Neural crest cell (in vitro differentiated cells): ENCODE results near the gene ULBP3. TPM values are rescaled to one million over a fixed set of nuclear protein-coding genes. Genes with fewer than 3 reads are reported as not detected.

ENCODE experiments used
- DNase-seq: peaks from one replicate; pipeline ENCODE4 v3.0.0; 2021; ENCODE audit warnings: low read depth, mixed read lengths, low spot score
- H3K27ac Mint-ChIP-seq: one replicate; pipeline ENCODE4 v1.8.0; 2021; ENCODE audit warnings: mild to moderate bottlenecking, mixed read lengths; ENCODE audit not compliant: unreplicated experiment
- H3K27me3 Mint-ChIP-seq: 2 replicates; pipeline ENCODE4 v1.8.0; 2021; ENCODE audit warnings: low read depth, mild to moderate bottlenecking, mixed read lengths
- H3K36me3 Mint-ChIP-seq: 2 replicates; pipeline ENCODE4 v1.8.0; 2021; ENCODE audit warnings: low read depth, mild to moderate bottlenecking, mixed read lengths
- H3K4me1 Mint-ChIP-seq: 2 replicates; pipeline ENCODE4 v1.8.0; 2021; ENCODE audit warnings: mixed read lengths
- H3K4me3 Mint-ChIP-seq: one replicate; pipeline ENCODE4 v1.8.0; 2021; ENCODE audit warnings: mild to moderate bottlenecking, mixed read lengths
- H3K9me3 Mint-ChIP-seq: 2 replicates; pipeline ENCODE4 v1.8.0; 2021; ENCODE audit warnings: mixed read lengths
- CTCF ChIP-seq: fragments of 200-600 bp; sonication (generic); conservative IDR thresholded peaks from 2 replicates; pipeline ENCODE4 v1.5.0; 2021; ENCODE audit warnings: antibody characterized with exemption, mild to moderate bottlenecking
- total RNA-seq: library from RNA; stranded (reverse); gene quantifications from 2 replicates; pipeline ENCODE4 v1.2.1, GENCODE V29; 2021

ULBP3 gene
- total RNA-seq, 1 donor from 2014 or later: 17.5 TPM

- peaks cover 38% of the 10 kb centered on the region for H3K27me3 Mint-ChIP-seq
- peaks cover 8% of the 10 kb centered on the region for H3K4me1 Mint-ChIP-seq
- H3K27ac Mint-ChIP-seq: no peak overlapping the region
- peaks cover 19% of the 10 kb centered on the region for H3K36me3 Mint-ChIP-seq
- H3K4me3 Mint-ChIP-seq: no peak overlapping the region
- H3K9me3 Mint-ChIP-seq: peaks cover 21% of the 10 kb centered on the region
- TF ChIP-seq CTCF: no peak
- no peak for DNase-seq
Observed at GRCh38 chr6:150053450-150053849, 15.5 kb downstream of the ULBP3 start.

- H3K27me3 Mint-ChIP-seq: peaks cover 37% of the 10 kb centered on the region
- H3K4me1 Mint-ChIP-seq: peaks cover 21% of the 10 kb centered on the region
- TF ChIP-seq CTCF: no peak
- peaks cover 19% of the 10 kb centered on the region for H3K36me3 Mint-ChIP-seq
- DNase-seq: no peak
- no peak overlapping the region for H3K4me3 Mint-ChIP-seq
- no peak overlapping the region for H3K27ac Mint-ChIP-seq
- peaks cover 21% of the 10 kb centered on the region for H3K9me3 Mint-ChIP-seq
Observed at GRCh38 chr6:150050846-150051245, 18.1 kb downstream of the ULBP3 start.

GRCh38 chr6:150048099-150048498 is 20.8 kb downstream of the ULBP3 start:
- H3K4me3 Mint-ChIP-seq: no peak overlapping the region
- no peak for TF ChIP-seq CTCF

GRCh38 chr6:150046943-150047342 is 22.0 kb downstream of the ULBP3 start:
- Mint-ChIP-seq H3K36me3 (no peaks in the 10 kb centered on the region), H3K4me1 (peaks cover 21% of the 10 kb centered on the region), H3K27ac (no peak overlapping the region), H3K27me3 (peaks cover 26% of the 10 kb centered on the region), H3K4me3 (no peak overlapping the region), H3K9me3 (no peaks in the 10 kb centered on the region)
- DNase-seq: no peak
- TF ChIP-seq CTCF: no peak

More at GRCh38 chr6:150048099-150048498, 20.8 kb downstream of the ULBP3 start:
- H3K27ac Mint-ChIP-seq: no peak overlapping the region
- H3K27me3 Mint-ChIP-seq: peaks cover 27% of the 10 kb centered on the region
- peaks cover 21% of the 10 kb centered on the region for H3K4me1 Mint-ChIP-seq
- H3K9me3 Mint-ChIP-seq: peaks cover 4% of the 10 kb centered on the region
- no peak for DNase-seq
- peaks cover 6% of the 10 kb centered on the region for H3K36me3 Mint-ChIP-seq

- H3K9me3 Mint-ChIP-seq: no peaks in the 10 kb centered on the region
- no peak overlapping the region for H3K4me3 Mint-ChIP-seq
- H3K27ac Mint-ChIP-seq: peak overlapping the region; percentile 12
- DNase-seq: no peak
- H3K4me1 Mint-ChIP-seq: peaks cover 12% of the 10 kb centered on the region
- peaks cover 49% of the 10 kb centered on the region for H3K27me3 Mint-ChIP-seq
- peaks cover 2% of the 10 kb centered on the region for H3K36me3 Mint-ChIP-seq
- TF ChIP-seq CTCF: no peak
Observed at GRCh38 chr6:150044621-150045145, 24.2 kb downstream of the ULBP3 start.
